NCI-H2029 treated with DMSO at 0.1 percent for 48 hours (cell line): Measurements from ENCODE around the gene SPINT1.
"Not testable (repeated sequence)": the region's sequence is repeated elsewhere in the genome, so short reads cannot be mapped to it uniquely, and the experiment has no call there.

Experiments used
- DNase-seq: peaks from one replicate; lab custom pipeline; 2025; lab: John Stamatoyannopoulos, UW

Gene SPINT1

GRCh38 chr15:40858706-40859105, 14.9 kb downstream of the SPINT1 start:
- DNase-seq, result no peak

- DNase-seq, result no peak
Measured at GRCh38 chr15:40859206-40859851, 15.5 kb downstream of the SPINT1 start.

DNA sequence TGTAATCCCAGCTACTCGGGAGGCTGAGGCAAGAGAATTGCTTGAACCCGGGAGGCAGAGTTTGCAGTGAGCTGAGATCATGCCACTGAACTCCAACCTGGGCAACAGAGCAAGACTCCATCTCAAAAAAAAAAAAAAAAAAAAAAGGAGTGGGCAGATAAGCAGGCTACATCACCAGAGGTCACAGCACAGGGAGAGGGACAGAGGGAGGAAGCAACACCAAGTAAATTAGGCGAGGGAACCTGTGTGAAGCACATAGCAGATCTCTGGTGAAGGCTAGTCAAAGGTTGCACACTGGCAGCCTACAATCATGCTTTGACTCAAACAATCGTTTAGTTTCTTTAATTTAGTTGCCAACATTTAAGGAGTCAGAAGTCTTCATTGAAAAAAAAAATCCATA, 17.3 kb downstream of the SPINT1 start:
- DNase-seq, result not testable (repeated sequence)

GRCh38 chr15:40863660-40864270, 19.9 kb downstream of the SPINT1 start:
- DNase-seq, result no peak

GRCh38 chr15:40867199-40867598, 23.4 kb downstream of the SPINT1 start:
- no peak for DNase-seq

DNA sequence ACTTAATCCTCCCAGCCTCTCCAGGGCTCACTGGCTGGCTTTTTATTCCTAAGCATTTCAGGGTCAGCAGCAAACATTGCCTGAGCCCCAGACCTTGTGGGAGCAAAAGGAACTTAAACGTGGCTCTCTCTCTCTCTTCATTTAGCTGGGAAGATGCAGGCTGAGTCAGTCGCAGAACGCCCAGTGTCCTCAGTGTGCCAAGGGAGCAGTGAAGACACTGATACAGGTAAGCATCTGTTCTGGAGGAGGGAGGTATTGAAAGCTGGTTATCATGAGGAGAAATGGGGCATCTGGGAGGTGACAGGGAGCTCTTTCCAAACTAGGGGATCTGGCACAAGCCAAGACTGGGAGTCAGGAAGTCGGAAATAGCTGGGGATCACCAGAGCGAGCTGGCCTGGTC, 25.8 kb downstream of the SPINT1 start:
- DNase-seq, result no peak

GRCh38 chr15:40870716-40871115, 26.9 kb downstream of the SPINT1 start:
- DNase-seq, result no peak

DNA sequence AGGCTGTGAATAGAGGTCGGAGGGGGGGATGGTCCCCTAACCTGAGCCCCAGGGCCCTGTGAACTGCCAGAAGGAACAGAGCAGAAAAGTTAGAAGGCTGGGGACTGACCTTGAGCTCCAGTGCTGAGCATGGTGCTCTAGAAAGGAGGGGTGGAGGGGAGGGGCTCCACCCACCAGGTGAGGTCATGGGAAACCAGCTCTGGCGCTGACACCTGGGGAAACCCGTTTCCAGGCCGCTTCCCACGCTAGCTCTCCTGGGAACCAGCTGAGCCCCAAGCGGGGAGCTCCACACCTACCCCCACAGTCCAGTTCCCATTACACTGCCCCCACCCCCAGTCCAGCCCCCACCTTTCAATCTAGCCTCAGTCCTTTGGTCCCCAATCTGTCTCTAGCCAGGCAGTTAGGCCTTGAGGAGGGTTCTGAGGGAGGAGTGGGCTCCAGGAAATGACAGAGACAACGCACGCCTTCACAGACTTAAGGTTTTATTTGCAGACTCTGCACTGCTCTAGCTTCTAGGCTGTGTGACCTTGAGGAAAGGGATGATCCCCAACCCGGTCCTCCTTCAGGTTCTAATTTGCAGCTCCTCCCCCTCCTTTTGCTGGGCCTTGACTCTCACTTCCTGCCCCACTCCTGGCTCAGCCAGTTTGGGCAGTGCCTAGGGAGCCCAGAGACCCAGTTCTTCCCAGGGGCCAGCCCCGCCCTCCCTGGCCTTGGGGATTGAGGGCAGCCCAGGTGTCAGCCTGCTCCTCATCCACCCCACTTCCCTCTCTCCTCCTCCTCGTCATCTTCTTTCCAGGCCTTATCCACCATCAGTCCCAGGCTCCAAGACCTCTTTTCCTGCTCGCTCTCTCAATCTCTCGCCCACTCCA, 28.1 kb downstream of the SPINT1 start:
- DNase-seq, result no peak

DNA sequence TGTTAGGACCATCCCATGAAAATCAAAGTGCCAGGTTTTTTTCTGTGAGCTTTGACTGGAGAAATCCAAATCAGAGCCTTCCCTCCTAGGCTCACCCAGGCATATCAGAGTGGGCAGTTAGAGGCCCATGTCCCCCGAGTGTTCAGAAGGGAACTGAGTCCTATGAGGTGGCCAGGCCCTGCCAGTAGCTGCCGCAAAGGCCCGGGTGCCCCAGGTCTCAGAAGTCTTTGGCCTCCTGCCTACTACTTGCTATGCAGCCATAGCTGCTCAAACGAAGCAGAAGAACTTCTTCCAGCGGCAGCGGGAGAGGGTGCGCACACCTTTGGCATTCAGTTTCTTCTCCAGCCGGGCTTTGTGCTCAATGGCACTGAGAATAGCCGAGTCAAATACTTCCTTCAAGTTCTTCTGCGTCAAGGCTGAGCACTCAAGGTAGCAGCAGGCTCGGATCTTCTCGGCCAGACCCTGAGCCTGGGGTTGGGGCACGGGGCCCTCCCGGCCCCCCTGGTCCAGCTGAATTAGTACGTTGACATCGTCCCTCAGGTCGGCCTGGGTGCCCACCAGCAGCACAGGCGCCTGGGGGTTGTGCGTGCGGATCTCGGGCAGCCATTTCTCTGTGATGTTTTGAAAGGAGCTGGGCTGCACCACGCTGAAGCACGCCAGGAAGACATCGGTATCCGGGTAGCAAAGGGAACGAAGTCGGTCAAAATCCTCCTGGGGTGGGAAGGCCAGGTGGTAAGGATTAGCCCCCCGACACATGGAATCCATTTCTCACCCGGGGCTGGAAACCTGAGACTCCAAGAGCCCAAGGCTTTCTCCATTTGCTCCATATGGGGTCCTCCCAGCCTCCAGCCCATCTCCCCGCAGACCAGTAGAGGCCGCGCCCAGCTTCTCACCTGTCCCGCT, 29.2 kb downstream of the SPINT1 start:
- DNase-seq, result no peak

- no peak for DNase-seq
Measured at GRCh38 chr15:40873694-40874561, 30.1 kb downstream of the SPINT1 start, which contains the start of gene RHOV. Gene RHOV (minus strand): TSS chr15:40874234. CDS start chr15:40874139, 95 bp downstream.

- DNase-seq, result no peak
Measured at GRCh38 chr15:40875991-40876730, 32.3 kb downstream of the SPINT1 start.

DNA sequence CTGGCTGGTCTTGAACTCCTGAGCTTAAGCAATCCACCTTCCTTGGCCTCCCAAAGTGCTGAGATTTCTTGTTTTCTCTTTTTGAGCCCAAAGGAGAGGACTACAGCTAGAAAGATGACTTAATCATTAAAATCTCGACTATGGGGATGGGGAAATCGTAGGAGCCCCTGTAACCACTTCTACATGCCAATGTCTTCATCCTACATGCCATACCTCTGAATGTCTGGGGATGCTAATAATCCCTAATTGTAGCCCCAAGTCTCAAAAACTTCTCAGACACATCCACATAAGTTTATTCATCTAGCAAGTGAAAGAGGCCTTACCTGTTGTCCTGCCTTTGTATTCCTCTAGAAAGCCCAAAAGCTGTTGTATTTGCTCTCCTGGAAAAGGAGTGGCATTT, 33.8 kb downstream of the SPINT1 start:
- DNase-seq, result no peak

GRCh38 chr15:40878785-40879184, 34.9 kb downstream of the SPINT1 start:
- no peak for DNase-seq

DNA sequence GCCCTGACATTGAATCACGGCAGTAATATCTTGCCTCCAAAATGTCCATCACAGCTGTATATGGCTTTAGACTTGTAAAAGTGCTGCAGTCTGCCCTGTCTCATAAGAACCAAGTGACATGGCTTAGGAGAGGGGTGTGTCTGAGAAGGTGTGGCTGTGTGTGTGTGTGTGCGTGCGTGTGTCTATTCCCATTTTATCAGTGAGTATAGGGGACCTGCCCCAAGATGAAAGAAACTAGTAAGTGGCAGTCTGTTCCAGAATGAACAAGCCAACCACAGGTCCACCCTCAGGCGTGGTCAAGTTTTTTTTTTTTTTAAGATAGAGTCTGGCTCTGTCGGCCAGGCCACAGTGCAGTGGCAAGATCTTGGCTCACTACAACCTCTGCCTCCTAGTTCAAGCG, 35.8 kb downstream of the SPINT1 start:
- DNase-seq, result no peak

DNA sequence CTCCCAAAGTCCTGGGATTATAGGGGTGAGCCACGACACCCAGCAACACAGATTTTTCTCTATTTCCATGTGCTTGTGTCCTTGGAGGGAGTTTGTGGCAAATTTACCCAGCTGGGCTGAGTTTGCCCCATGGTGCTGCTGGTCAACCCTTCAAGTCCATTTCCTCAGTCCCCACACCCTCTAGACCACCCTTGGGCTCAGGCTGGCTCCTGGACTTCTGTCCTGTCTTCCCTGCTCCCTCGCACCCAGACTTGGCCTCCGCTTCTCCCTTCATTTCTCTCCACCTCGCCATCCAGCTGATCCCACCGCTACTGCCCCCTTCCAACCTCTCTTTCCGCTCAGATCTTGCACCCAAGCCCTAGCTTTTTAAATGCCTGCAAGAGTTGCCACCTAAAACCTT, 37.5 kb downstream of the SPINT1 start:
- DNase-seq, result no peak

GRCh38 chr15:40886586-40886985, 42.7 kb downstream of the SPINT1 start:
- no peak for DNase-seq

- no peak for DNase-seq
Measured at GRCh38 chr15:40889112-40889511, 45.3 kb downstream of the SPINT1 start.

DNA sequence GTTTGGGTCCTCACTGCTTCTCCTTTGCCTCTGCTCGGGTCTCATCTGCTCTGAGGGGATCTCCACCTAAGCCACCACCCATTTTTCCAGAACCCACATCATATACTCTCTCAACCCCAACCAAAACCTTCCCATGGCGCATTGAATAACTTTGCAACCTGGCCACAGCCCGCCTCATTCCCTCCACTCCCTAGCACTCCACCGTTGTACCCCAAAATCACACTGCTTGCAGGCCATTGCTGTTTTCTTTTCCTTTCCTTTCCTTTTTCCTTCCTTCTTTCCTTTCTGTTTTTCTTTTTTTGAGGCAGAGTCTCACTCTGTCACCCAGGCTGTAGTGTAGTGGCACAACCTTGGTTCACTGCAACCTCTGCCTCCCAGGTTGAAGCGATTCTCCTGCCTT, 47.3 kb downstream of the SPINT1 start:
- DNase-seq, result no peak

- DNase-seq, result no peak
Measured at GRCh38 chr15:40891810-40892446, 48.1 kb downstream of the SPINT1 start.
